BJ (cell line): ENCODE data around the gene GPR55. TPM values are rescaled to one million over a fixed set of nuclear protein-coding genes. Genes with fewer than 3 reads are reported as not detected.

ENCODE experiments used
- CTCF ChIA-PET: fragments of 350-600 bp; formaldehyde crosslinking; extraction: SDS; loops from one replicate; lab custom pipeline; 2021; ENCODE audit warnings: antibody characterized with exemption, inconsistent platforms; lab: Yijun Ruan, JAX
- POLR2A ChIA-PET: fragments of 300-600 bp; sonication (Branson Sonifier 250); formaldehyde crosslinking; extraction: SDS; loops from one replicate; lab custom pipeline; 2021; ENCODE audit warnings: antibody characterized with exemption; lab: Charles Lee
- DNase-seq: peaks from one replicate; pipeline ENCODE4 v3.0.0-alpha.2; 2011; ENCODE audit warnings: low read depth
- H3K27me3 ChIP-seq: 2 replicates; pipeline ENCODE4 v1.6.0; 2011; ENCODE audit warnings: low read length; ENCODE audit not compliant: control insufficient read depth, insufficient read depth
- H3K36me3 ChIP-seq: 2 replicates; pipeline ENCODE4 v1.5.1; 2011; ENCODE audit warnings: low read length; ENCODE audit not compliant: control insufficient read depth, insufficient read depth
- H3K4me3 ChIP-seq: 2 replicates; pipeline ENCODE4 v1.5.1; 2011; ENCODE audit warnings: low read depth, mild to moderate bottlenecking, control low read depth, low read length
- polyA plus RNA-seq: library from polyadenylated mRNA; depleted of rRNA; stranded (reverse); fragments of >200 nt; gene quantifications from 2 replicates; pipeline ENCODE4 v1.2.3, GENCODE V29; 2011
- TF ChIP-seq, protein P1 (sequence below): IDR thresholded peaks from 2 replicates; pipeline ENCODE4 v1.5.1; 2011; ENCODE audit warnings: low read depth, mild to moderate bottlenecking, control low read depth, inconsistent platforms, low read length, moderate library complexity; ENCODE audit not compliant: insufficient read depth

The GPR55 gene
- polyA plus RNA-seq, 1 experiment: not detected

- POLR2A ChIA-PET: no interaction called here
- DNase-seq: no peak
- H3K4me3 ChIP-seq: no peak overlapping the region
- TF ChIP-seq, protein P1, sequence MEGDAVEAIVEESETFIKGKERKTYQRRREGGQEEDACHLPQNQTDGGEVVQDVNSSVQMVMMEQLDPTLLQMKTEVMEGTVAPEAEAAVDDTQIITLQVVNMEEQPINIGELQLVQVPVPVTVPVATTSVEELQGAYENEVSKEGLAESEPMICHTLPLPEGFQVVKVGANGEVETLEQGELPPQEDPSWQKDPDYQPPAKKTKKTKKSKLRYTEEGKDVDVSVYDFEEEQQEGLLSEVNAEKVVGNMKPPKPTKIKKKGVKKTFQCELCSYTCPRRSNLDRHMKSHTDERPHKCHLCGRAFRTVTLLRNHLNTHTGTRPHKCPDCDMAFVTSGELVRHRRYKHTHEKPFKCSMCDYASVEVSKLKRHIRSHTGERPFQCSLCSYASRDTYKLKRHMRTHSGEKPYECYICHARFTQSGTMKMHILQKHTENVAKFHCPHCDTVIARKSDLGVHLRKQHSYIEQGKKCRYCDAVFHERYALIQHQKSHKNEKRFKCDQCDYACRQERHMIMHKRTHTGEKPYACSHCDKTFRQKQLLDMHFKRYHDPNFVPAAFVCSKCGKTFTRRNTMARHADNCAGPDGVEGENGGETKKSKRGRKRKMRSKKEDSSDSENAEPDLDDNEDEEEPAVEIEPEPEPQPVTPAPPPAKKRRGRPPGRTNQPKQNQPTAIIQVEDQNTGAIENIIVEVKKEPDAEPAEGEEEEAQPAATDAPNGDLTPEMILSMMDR: no peak
- CTCF ChIA-PET: interaction anchor here (1.0 to 3.4 kb wide), 3 partner anchors 26 to 89 kb away, joined by 3 to 25 read pairs (median 4); partner anchors contain the start of gene GPR55
- H3K27me3 ChIP-seq: peaks cover 12% of the 10 kb centered on the region
- H3K36me3 ChIP-seq: no peaks in the 10 kb centered on the region
These were observed 26.3 kb downstream of the GPR55 start for GRCh38 chr2:230898713-230899091.

DNA sequence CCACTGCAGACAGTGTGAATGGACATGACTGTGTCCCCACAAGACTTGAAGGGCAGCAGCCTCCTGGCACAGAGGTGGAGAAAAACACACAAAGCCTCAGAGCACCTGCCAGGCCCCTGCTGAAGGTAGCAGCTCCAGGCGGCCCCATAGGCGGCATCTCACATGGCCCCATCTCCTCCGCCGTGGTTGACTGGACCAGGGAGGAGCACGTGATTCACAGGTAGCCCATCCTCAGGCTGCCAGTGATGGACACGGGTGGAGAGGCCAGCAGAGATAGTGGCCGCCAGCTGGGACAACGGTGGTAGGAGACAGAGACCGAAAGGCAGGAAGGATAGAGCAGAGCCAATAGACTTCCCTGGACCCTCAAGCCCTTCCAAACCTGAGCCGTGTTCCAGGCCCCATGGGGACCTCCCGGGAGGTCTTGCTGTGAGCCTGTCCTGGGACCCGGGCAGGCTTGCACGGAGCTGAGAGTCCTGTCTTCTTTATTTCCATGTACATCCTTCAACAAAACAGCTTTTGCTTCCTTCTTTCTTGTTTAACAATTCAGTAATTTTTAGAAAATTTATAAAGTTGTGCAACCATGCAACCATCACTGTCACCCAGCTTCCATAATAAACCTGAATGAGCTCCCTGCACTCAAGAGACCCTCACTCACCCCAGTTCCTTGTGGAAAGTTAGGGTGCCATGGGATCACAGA, 26.9 kb downstream of the GPR55 start:
- H3K27me3 ChIP-seq: peaks cover 12% of the 10 kb centered on the region

GRCh38 chr2:230896346-230897115, 28.5 kb downstream of the GPR55 start:
- Histone ChIP-seq H3K4me3 (no peak overlapping the region), H3K27me3 (peaks cover 14% of the 10 kb centered on the region), H3K36me3 (no peaks in the 10 kb centered on the region)
- POLR2A ChIA-PET: no interaction called here
- no peak for DNase-seq
- CTCF ChIA-PET: interaction anchor here (0.9 to 3.4 kb wide), 3 partner anchors 16 to 91 kb away, joined by 3 to 25 read pairs (median 3); no protein-coding TSS in a partner anchor
- TF ChIP-seq, protein P1: no peak

More for the DNA sequence above, 26.9 kb downstream of the GPR55 start:
- CTCF ChIA-PET: interaction anchor here (0.7 to 3.4 kb wide), 3 partner anchors 74 to 154 kb away, joined by 3 to 25 read pairs (median 4); no protein-coding TSS in a partner anchor
- DNase-seq: no peak
- Histone ChIP-seq H3K4me3 (no peak overlapping the region), H3K36me3 (no peaks in the 10 kb centered on the region)
- TF ChIP-seq, protein P1: no peak
- POLR2A ChIA-PET: no interaction called here

DNA sequence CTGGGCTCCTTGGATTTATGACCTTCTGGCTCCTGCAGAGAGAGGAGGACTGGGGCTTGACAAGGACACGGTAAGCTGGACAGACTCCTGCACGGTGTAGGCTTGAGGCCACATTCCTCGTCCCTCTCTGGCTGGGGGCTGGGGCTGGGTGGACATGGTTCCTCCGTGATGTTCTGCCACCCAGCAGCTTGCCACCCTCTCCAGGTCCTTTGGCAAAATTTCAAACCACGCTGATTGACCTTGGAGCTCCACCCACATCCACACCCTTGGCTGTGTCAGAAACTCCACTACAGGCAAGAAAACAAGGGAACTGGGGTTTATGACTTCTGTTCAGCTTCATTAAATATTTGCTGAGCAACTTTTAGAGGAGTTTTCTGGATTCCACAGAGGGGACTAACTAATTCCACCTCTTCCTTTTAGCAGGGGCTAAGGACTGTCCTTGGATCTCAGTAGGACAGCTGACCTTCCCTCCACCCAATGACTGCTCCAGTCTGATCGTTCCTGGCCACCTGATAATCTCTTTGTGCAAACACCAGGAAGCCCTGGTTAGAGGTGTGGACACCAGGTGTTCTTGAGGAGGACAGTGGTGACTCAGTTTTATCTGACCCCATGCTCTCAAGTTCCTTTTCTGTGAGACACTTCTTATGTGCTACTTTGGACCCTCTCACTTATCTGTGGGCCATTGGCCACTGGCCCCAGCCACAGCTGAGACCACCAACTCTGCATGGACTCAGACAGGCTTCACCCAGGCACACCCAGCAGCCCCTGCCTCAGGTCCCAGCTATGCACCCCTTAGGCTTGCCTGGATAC, 29.3 kb downstream of the GPR55 start:
- Histone ChIP-seq H3K4me3 (no peak overlapping the region), H3K36me3 (no peaks in the 10 kb centered on the region), H3K27me3 (peaks cover 14% of the 10 kb centered on the region)
- TF ChIP-seq, protein P1: no peak
- no peak for DNase-seq
- ChIA-PET POLR2A (no interaction called here), CTCF (interaction anchor here (0.7 to 0.9 kb wide), 3 partner anchors 17 to 48 kb away, joined by 3 read pairs; no protein-coding TSS in a partner anchor)
